Measurements from ENCODE around the gene METTL27.

DNA sequence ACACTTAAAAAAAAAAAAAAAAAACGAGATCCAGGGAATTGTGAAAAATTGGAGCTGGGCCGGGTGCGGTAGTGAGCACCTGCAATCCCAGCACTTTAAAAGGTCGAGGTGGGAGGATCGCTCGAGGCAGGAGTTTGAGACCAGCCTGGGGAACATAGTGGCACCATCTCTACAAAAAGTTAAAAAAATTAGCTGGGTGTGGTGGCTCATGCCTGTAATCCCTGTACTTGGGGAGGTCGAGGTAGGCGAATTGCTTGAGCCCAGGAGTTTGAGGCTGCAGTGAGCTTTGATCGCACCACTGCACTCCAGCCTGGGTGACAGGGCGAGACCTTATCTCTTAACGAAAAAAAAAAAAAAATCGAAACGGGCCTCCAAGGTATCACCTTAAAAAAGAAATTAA, 9.5 kb downstream of the METTL27 start:
- TF ChIP-seq POLR2A (IDR thresholded peaks at IDR 0.05), result no peak
- no peak for TF ChIP-seq CTCF (IDR thresholded peaks at IDR 0.05)
- no peak for TF ChIP-seq POLR2AphosphoS5 (IDR thresholded peaks at IDR 0.05)

Measured in suprapubic skin (tissue), 4 donors.